Mesenchymal stem cell (in vitro differentiated cells and primary cell): Measurements from ENCODE around the gene LRP8.

ENCODE experiments used
- DNase-seq: peaks from one replicate; pipeline ENCODE4 v3.0.0-alpha.2; 2013
- H2AFZ ChIP-seq: one replicate; pipeline ENCODE4 v1.6.1; 2013; ENCODE audit warnings: low read depth, mild to moderate bottlenecking, control low read depth, inconsistent platforms, low read length, moderate library complexity
- H2AK5ac ChIP-seq: 2 replicates; pipeline ENCODE4 v1.6.1; 2013; ENCODE audit warnings: low read length, moderate library complexity, mild to moderate bottlenecking, inconsistent platforms; ENCODE audit not compliant: severe bottlenecking
- H2BK120ac ChIP-seq: one replicate; pipeline ENCODE4 v1.6.1; 2013; ENCODE audit warnings: low read depth, mild to moderate bottlenecking, inconsistent platforms, low read length, moderate library complexity
- H2BK12ac ChIP-seq, 2 experiments: one replicate each; pipeline ENCODE4 v1.6.1; 2013; ENCODE audit warnings: inconsistent platforms in 2 of 2, low read length in 2 of 2, mild to moderate bottlenecking in 2 of 2, moderate library complexity in 2 of 2, control low read depth in 1 of 2
- H2BK15ac ChIP-seq: one replicate; pipeline ENCODE4 v1.6.1; 2013; ENCODE audit warnings: mild to moderate bottlenecking, low read depth, inconsistent platforms; ENCODE audit not compliant: poor library complexity, severe bottlenecking
- H2BK5ac ChIP-seq: 2 replicates; pipeline ENCODE4 v1.6.1; 2013; ENCODE audit warnings: low read depth, mild to moderate bottlenecking, low read length, control low read depth, inconsistent platforms; ENCODE audit not compliant: poor library complexity, severe bottlenecking
- H3K14ac ChIP-seq, 2 experiments: one replicate each; pipeline ENCODE4 v1.6.1; 2013; ENCODE audit warnings: inconsistent platforms in 2 of 2, low read length in 2 of 2, control low read depth in 1 of 2, mild to moderate bottlenecking in 1 of 2, moderate library complexity in 1 of 2
- H3K18ac ChIP-seq, 2 experiments: one replicate each; pipeline ENCODE4 v1.6.1; 2013; ENCODE audit warnings: inconsistent platforms in 2 of 2, low read length in 2 of 2, control low read depth in 1 of 2, low read depth in 1 of 2, mild to moderate bottlenecking in 1 of 2
- H3K23ac ChIP-seq, 2 experiments: one replicate each; pipeline ENCODE4 v1.6.1; 2013; ENCODE audit warnings: inconsistent platforms in 2 of 2, low read length in 2 of 2, mild to moderate bottlenecking in 2 of 2, moderate library complexity in 2 of 2, control low read depth in 1 of 2
- H3K27ac ChIP-seq: 2 replicates; pipeline ENCODE4 v1.5.1; 2013; ENCODE audit warnings: mild to moderate bottlenecking, moderate library complexity, low read length, control low read depth, inconsistent platforms; ENCODE audit not compliant: poor library complexity, severe bottlenecking
- H3K27me3 ChIP-seq, 2 experiments: 2 replicates each; pipeline versions ENCODE4 v1.6.1 to v1.7.0; 2013; ENCODE audit warnings: low read length in 2 of 2, mild to moderate bottlenecking in 2 of 2, moderate library complexity in 2 of 2, control low read depth in 1 of 2, inconsistent platforms in 1 of 2; ENCODE audit not compliant: control insufficient read depth in 1 of 2, insufficient read depth in 1 of 2
- H3K36me3 ChIP-seq, 2 experiments: 2 replicates each; pipeline versions ENCODE4 v1.6.1 to v1.7.0; 2013; ENCODE audit warnings: low read length in 2 of 2, control low read depth in 1 of 2, inconsistent platforms in 1 of 2, low read depth in 1 of 2, mild to moderate bottlenecking in 1 of 2; ENCODE audit not compliant: insufficient read depth in 2 of 2, control insufficient read depth in 1 of 2
- H3K4ac ChIP-seq, 2 experiments: one replicate each; pipeline ENCODE4 v1.6.1; 2013; ENCODE audit warnings: inconsistent platforms in 2 of 2, low read length in 2 of 2, mild to moderate bottlenecking in 2 of 2, moderate library complexity in 2 of 2, control low read depth in 1 of 2, low read depth in 1 of 2
- H3K4me1 ChIP-seq: 2 replicates; pipeline ENCODE4 v1.6.1; 2013; ENCODE audit warnings: low read depth, low read length, control low read depth; ENCODE audit not compliant: control insufficient read depth, insufficient read depth
- H3K4me2 ChIP-seq: 2 replicates; pipeline ENCODE4 v1.6.1; 2013; ENCODE audit warnings: low read length, mild to moderate bottlenecking, inconsistent platforms; ENCODE audit not compliant: poor library complexity, severe bottlenecking
- H3K4me3 ChIP-seq, 2 experiments: 2 replicates each; pipeline versions ENCODE4 v1.5.1 to v1.7.0; 2013; ENCODE audit warnings: low read length in 2 of 2, mild to moderate bottlenecking in 2 of 2, control low read depth in 1 of 2, low read depth in 1 of 2; ENCODE audit not compliant: insufficient read depth in 1 of 2
- H3K79me1 ChIP-seq: replicated peaks from 2 replicates; pipeline ENCODE4 v1.6.1; 2013; ENCODE audit warnings: mild to moderate bottlenecking, control low read depth, low read length, inconsistent platforms; ENCODE audit not compliant: poor library complexity, severe bottlenecking
- H3K9ac ChIP-seq: 2 replicates; pipeline ENCODE4 v1.7.0; 2013; ENCODE audit warnings: mild to moderate bottlenecking, low read length, moderate library complexity
- H3K9me3 ChIP-seq: 2 replicates; pipeline ENCODE4 v1.7.0; 2013; ENCODE audit warnings: mild to moderate bottlenecking, low read length; ENCODE audit not compliant: control insufficient read depth
- H4K8ac ChIP-seq: one replicate; pipeline ENCODE4 v1.6.1; 2013; ENCODE audit warnings: inconsistent platforms, mild to moderate bottlenecking, low read length, moderate library complexity
- H4K91ac ChIP-seq: one replicate; pipeline ENCODE4 v1.6.1; 2013; ENCODE audit warnings: mild to moderate bottlenecking, low read length, inconsistent platforms
- WGBS: methylation state at CpG from one replicate; pipeline ENCODE4 v1.1.7; 2013; ENCODE audit warnings: mixed read lengths; 5-methylcytosine and 5-hydroxymethylcytosine counted together

Gene LRP8

DNA sequence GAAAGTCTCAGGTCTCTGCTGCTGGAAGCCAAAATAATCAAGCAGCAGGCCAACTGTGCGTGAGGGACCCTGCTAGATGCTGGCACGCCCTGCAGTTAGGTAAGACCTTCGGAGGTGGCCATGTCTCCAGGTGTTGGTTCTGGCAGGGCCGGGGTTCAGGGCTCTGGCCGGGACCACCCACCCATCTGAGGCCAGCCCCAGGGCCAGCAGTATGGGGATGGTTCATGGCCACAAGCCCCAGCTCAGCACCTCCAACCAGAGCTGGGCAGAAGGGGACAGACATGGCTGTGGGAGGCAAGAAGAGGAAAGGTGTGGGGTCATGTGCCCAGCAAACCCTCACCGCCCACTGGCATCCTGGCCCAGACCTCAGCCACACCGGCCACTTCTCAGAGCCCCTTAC lies 23.3 kb downstream of the LRP8 start:
- Histone ChIP-seq H3K36me3 (peaks cover 0 to 6% of the 10 kb centered on the region in 2 experiments), H3K23ac (no peak overlapping the region), H3K27me3 (no peaks in the 10 kb centered on the region), H2BK15ac (no peak overlapping the region), H3K4ac (no peak overlapping the region), H2BK12ac (no peak overlapping the region), H3K79me1 (peaks cover 15% of the 10 kb centered on the region), H3K4me3 (no peak overlapping the region), H3K9ac (no peak overlapping the region), H3K4me1 (peaks cover 17% of the 10 kb centered on the region), H4K8ac (no peak overlapping the region), H3K4me2 (no peak overlapping the region), H2AK5ac (no peak overlapping the region), H2BK5ac (no peak overlapping the region), H2BK120ac (no peak overlapping the region), H3K18ac (no peak overlapping the region), H4K91ac (no peak overlapping the region), H3K9me3 (no peaks in the 10 kb centered on the region), H2AFZ (no peak overlapping the region), H3K27ac (no peak overlapping the region), H3K14ac (no peak overlapping the region)
- DNase-seq, result no peak
- WGBS, result 96% methylated on average over 7 of the region's 7 CpGs

DNA sequence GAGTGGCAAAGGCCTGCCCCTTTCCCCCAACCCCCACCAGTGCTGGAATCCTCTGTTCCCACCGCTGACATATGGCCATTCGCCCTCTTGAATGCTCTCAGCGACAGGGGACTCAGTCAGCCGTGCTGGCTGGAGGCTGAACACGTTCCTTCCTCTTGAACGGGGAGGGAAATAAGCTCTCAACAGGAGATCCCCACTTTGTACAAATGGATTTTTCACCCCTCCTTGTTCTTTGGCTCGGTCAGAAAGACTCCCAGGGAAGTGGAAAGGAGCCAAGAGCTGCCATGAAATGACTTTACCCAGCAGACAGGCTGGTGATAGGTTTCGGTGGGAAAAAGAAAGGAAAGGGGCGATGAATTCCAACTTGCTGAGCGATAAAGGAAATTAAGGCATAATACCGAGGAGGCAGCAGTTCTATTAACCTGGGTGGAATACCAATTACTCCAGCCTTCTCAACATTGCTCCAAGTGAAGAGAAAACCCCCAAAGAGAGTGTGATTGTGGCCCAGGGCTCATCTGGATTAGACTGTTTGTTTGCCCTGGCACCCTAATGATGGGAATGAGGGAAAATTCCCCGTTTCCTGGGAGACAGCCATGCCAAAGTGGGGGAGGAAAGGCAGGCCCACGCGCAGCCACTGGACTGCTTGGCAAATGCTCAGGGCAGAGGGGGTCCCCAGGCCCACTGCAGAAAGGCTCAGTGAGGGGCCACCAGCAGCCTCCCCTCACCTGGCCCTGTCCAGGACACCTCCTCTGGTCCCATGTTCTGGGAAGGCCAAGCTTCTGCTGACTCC lies 23.9 kb downstream of the LRP8 start:
- no peak overlapping the region for H2AK5ac ChIP-seq
- H3K14ac ChIP-seq, result no peak overlapping the region
- no peaks in the 10 kb centered on the region for H3K27me3 ChIP-seq
- H3K36me3 ChIP-seq, result peaks cover 0 to 6% of the 10 kb centered on the region in 2 experiments
- no peak overlapping the region for H2AFZ ChIP-seq
- H2BK12ac ChIP-seq, result no peak overlapping the region
- no peak overlapping the region for H3K4me3 ChIP-seq
- H3K23ac ChIP-seq, result no peak overlapping the region
- WGBS, result 94% methylated on average over 14 of the region's 14 CpGs
- peaks cover 15% of the 10 kb centered on the region for H3K4me1 ChIP-seq
- H3K27ac ChIP-seq, result no peak overlapping the region
- no peaks in the 10 kb centered on the region for H3K9me3 ChIP-seq
- no peak overlapping the region for H2BK5ac ChIP-seq
- H2BK120ac ChIP-seq, result no peak overlapping the region
- DNase-seq, result no peak
- no peak overlapping the region for H3K18ac ChIP-seq
- H2BK15ac ChIP-seq, result no peak overlapping the region
- peaks cover 15% of the 10 kb centered on the region for H3K79me1 ChIP-seq
- H4K8ac ChIP-seq, result no peak overlapping the region
- no peak overlapping the region for H3K4ac ChIP-seq
- H3K9ac ChIP-seq, result no peak overlapping the region
- no peak overlapping the region for H4K91ac ChIP-seq
- no peak overlapping the region for H3K4me2 ChIP-seq

DNA sequence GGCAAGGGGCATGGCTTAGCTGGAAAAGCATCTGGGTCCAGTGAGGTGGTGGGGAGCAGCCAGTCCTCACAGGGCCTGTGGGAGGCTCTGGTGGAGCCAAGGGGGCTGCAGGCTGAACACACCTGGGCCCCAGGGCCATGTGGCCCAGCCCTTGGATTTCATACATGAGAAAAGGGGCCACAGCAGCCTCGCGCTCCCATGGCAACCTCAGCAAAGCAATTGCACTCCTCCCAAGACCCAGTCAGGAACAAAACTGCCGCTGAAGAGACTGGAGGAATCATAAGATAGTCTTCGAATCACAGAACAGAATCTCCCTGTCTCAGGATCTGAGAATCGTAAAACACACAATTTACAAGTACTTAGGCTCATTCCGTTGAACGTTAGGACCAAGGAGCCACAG lies 24.6 kb downstream of the LRP8 start:
- H3K79me1 ChIP-seq, result peaks cover 17% of the 10 kb centered on the region
- H3K27me3 ChIP-seq, result no peaks in the 10 kb centered on the region
- no peak overlapping the region for H2BK120ac ChIP-seq
- H2BK15ac ChIP-seq, result no peak overlapping the region
- no peak overlapping the region for H3K4me3 ChIP-seq
- H3K27ac ChIP-seq, result no peak overlapping the region
- H2BK12ac ChIP-seq, result no peak overlapping the region
- no peak overlapping the region for H3K4ac ChIP-seq
- H3K18ac ChIP-seq, result no peak overlapping the region
- H4K91ac ChIP-seq, result no peak overlapping the region
- H2AK5ac ChIP-seq, result no peak overlapping the region
- H3K23ac ChIP-seq, result no peak overlapping the region
- no peak overlapping the region for H3K4me2 ChIP-seq
- no peak overlapping the region for H2AFZ ChIP-seq
- no peak for DNase-seq
- peaks cover 0 to 6% of the 10 kb centered on the region in 2 experiments for H3K36me3 ChIP-seq
- H2BK5ac ChIP-seq, result no peak overlapping the region
- WGBS, result 76% methylated on average over 7 of the region's 7 CpGs
- peaks cover 21% of the 10 kb centered on the region for H3K4me1 ChIP-seq
- no peak overlapping the region for H3K9ac ChIP-seq
- H3K14ac ChIP-seq, result no peak overlapping the region
- H3K9me3 ChIP-seq, result no peaks in the 10 kb centered on the region
- no peak overlapping the region for H4K8ac ChIP-seq

DNA sequence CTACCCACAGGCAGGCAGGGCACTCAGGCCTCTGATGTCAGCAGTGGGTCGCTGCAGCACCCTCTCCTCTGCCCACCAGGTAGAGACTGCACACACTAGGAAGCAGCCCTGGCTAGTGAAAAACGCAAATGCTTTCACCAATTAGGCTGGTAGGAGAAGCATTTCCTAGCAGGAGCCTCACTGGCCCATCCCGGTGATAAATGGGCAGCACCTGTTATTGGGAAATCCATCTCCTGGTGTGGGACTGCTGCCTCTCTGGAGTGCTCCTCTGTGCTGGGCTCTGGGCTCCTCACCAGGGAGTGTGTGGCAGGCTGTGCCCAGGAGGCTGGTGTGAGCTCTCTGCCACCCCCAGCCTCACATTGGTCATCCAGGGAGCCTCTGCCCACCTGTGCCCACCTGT lies 28.6 kb downstream of the LRP8 start:
- Histone ChIP-seq H3K4me2 (no peak overlapping the region), H2AFZ (no peak overlapping the region), H3K9ac (no peak overlapping the region), H4K91ac (no peak overlapping the region), H2BK12ac (no peak overlapping the region), H3K4ac (no peak overlapping the region), H3K27me3 (no peaks in the 10 kb centered on the region), H3K23ac (no peak overlapping the region), H3K18ac (no peak overlapping the region), H2BK120ac (no peak overlapping the region), H3K14ac (no peak overlapping the region), H2AK5ac (no peak overlapping the region), H3K36me3 (no peaks in the 10 kb centered on the region), H3K4me1 (peaks cover 21% of the 10 kb centered on the region), H3K9me3 (no peaks in the 10 kb centered on the region), H3K79me1 (peaks cover 14% of the 10 kb centered on the region), H2BK5ac (no peak overlapping the region), H4K8ac (no peak overlapping the region), H3K27ac (no peak overlapping the region), H2BK15ac (no peak overlapping the region), H3K4me3 (no peak overlapping the region)
- 87% methylated on average over 3 of the region's 3 CpGs for WGBS
- no peak for DNase-seq
